Transverse colon (tissue), 4 donors: ENCODE data around the gene FARP1. TPM values are rescaled to one million over a fixed set of nuclear protein-coding genes. Genes with fewer than 3 reads are reported as not detected.

Source experiments
- DNase-seq: peaks from one replicate; pipeline ENCODE4 v3.0.0-alpha.2; 2019
- H3K27ac ChIP-seq, 4 donors: fragments of 200-600 bp; sonication (generic); 2 replicates each; pipeline ENCODE4 v1.5.1; 2016 to 2018; ENCODE audit warnings: inconsistent platforms in 4 of 4
- H3K27me3 ChIP-seq: fragments of 200-600 bp; sonication (generic); 2 replicates; pipeline ENCODE4 v1.5.1; 2017; ENCODE audit warnings: inconsistent platforms
- H3K36me3 ChIP-seq, 4 donors: fragments of 200-600 bp; sonication (generic); 2 replicates each; pipeline ENCODE4 v1.5.1; 2017 to 2019; ENCODE audit warnings: inconsistent platforms in 4 of 4
- H3K4me1 ChIP-seq, 4 donors: fragments of 200-600 bp; sonication (generic); 2 replicates each; pipeline ENCODE4 v1.5.1; 2017 to 2020; ENCODE audit warnings: inconsistent platforms in 4 of 4
- H3K4me3 ChIP-seq, 4 donors: fragments of 200-600 bp; sonication (generic); 1 replicate in 1 of 4; 2 replicates in 3 of 4; pipeline versions ENCODE4 v1.5.1 to v1.6.1; 2017 to 2019; ENCODE audit warnings: inconsistent platforms in 4 of 4
- H3K9me3 ChIP-seq, 2 donors: fragments of 200-600 bp; sonication (generic); 2 replicates each; pipeline ENCODE4 v1.5.1; 2017 to 2019; ENCODE audit warnings: inconsistent platforms in 2 of 2
- EP300 ChIP-seq: sonication (generic); formaldehyde crosslinking; IDR thresholded peaks from one replicate; pipeline ENCODE4 v1.6.1; 2017; ENCODE audit warnings: antibody characterized with exemption, low read depth
- POLR2A ChIP-seq: fragments of 450-650 bp; IDR thresholded peaks from one replicate; pipeline ENCODE4 v1.6.1; 2016; ENCODE audit warnings: antibody characterized with exemption, mild to moderate bottlenecking, moderate library complexity
- POLR2AphosphoS5 ChIP-seq, 3 donors: sonication (generic); formaldehyde crosslinking; IDR thresholded peaks; one replicate each; pipeline ENCODE4 v1.6.1; 2016; ENCODE audit warnings: antibody characterized with exemption in 3 of 3
- WGBS, 2 donors: methylation state at CpG; one replicate each; pipeline ENCODE4 v1.1.5; 2018; ENCODE audit warnings: low coverage in 1 of 2; 5-methylcytosine and 5-hydroxymethylcytosine counted together
- in situ Hi-C, 4 donors: fragments of 200-750 bp; cut with MboI; loops; one replicate each; pipeline versions ENCODE4 v1.15.0 to v1.15.1; 2017; ENCODE audit warnings: low sequenced_read_pairs in 3 of 4, low pct_ligation_motif_present in 1 of 4, low pct_unique_long_range_greater_than_20kb in 1 of 4
- intact Hi-C: fragments of 100-400 bp; cut with DNase I; formaldehyde crosslinking; loops from one replicate; pipeline ENCODE4 v1.15.1; 2023; ENCODE audit warnings: low total_unique reads
- total RNA-seq, 4 donors: library from RNA; depleted of rRNA; stranded (reverse); fragments of >200 nt; gene quantifications; one replicate each; pipeline ENCODE4 v1.1.0, GENCODE V29; 2016
- TF ChIP-seq, protein P1 (sequence below), 5 experiments: fragments of 200-600 bp in 3 of 5; fragments of 450-650 bp in 2 of 5; sonication (generic) in 3 of 5; IDR thresholded peaks; 1 replicate in 2 of 5; 2 replicates in 3 of 5; pipeline ENCODE4 v1.5.1; 2016 to 2017; ENCODE audit warnings: antibody characterized with exemption in 5 of 5, inconsistent platforms in 3 of 5, mild to moderate bottlenecking in 2 of 5, moderate library complexity in 1 of 5

Gene FARP1
- total RNA-seq, 4 donors from 2014 or later: 32.8 to 41.8 (median 38.3) TPM

DNA sequence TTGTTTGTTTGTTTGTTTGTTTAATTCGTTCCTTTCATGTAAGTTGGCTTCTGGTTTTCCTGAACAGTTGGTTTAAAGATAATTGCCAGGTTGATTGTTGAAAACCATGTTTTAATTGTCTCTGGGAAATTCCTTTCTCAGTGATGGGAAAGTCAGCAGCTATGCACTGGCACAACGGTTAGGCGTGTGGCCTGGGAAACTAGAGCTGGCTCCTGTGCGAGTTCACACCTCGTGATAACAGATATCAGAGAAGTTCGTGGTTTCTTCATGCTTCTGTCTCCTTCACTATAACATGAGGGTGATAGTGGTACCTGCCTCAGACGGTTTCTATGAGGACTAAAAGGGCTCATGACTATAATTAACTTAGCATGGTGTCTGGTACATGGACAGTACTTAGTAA lies 280.5 kb downstream of the FARP1 start:
- in situ Hi-C loops: loop anchor here in 3 of 4 donors (25.0 kb wide), 2 partner anchors 286 to 561 kb away; partner anchors contain the start of gene FARP1 (in 2 of the 3)

DNA sequence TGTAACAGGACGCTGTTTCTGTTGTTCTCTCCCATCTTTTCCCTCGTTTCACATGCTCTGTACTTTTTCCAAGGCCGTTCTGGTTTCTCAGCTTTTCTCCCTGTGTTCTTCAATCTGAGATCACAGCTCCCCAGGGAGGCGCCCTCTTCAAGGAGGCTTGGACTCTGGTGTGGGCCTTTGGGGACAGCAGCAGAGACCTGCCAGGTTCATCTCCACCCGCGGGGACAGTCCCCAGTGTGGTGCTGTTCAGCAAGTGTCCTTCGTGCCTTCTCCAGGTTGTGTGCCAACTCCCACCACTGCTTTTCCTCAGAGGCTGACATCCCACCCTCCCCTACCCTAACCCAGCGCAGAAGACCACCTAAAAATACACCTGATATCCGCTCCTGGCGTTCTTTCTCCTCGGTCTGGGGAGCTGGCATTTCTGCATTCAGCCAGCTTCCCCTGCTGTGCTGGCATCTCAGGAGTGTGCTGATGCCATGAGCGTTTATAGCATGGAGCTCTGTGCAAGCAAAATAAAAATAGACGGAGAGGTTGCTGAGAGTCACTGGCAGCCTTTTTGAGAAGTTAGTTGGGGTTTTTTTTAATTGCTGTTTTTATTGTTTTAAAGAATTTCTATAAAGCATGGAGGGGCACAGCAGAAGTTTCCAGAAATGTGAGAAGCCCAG lies 284.6 kb downstream of the FARP1 start:
- in situ Hi-C loops: loop anchor here in 2 of 4 donors (25.0 kb wide), 2 partner anchors 410 to 565 kb away; no protein-coding TSS in a partner anchor
- intact Hi-C loops: no loop called here
- DNase-seq: no peak
- Histone ChIP-seq H3K9me3 (no peaks in the 10 kb centered on the region), H3K27me3 (no peaks in the 10 kb centered on the region), H3K36me3 (peaks cover 0 to 6% (median 0%) of the 10 kb centered on the region in 4 donors), H3K4me1 (peaks cover 0 to 4% (median 0%) of the 10 kb centered on the region in 4 donors), H3K27ac (no peak overlapping the region), H3K4me3 (no peak overlapping the region)
- 81 to 82% methylated on average over 7 to 13 of the region's 13 CpGs for WGBS, 2 donors
- TF ChIP-seq, protein P1, sequence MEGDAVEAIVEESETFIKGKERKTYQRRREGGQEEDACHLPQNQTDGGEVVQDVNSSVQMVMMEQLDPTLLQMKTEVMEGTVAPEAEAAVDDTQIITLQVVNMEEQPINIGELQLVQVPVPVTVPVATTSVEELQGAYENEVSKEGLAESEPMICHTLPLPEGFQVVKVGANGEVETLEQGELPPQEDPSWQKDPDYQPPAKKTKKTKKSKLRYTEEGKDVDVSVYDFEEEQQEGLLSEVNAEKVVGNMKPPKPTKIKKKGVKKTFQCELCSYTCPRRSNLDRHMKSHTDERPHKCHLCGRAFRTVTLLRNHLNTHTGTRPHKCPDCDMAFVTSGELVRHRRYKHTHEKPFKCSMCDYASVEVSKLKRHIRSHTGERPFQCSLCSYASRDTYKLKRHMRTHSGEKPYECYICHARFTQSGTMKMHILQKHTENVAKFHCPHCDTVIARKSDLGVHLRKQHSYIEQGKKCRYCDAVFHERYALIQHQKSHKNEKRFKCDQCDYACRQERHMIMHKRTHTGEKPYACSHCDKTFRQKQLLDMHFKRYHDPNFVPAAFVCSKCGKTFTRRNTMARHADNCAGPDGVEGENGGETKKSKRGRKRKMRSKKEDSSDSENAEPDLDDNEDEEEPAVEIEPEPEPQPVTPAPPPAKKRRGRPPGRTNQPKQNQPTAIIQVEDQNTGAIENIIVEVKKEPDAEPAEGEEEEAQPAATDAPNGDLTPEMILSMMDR (IDR thresholded peaks at IDR 0.05): no peak
- TF ChIP-seq POLR2A (no peak), EP300 (no peak), POLR2AphosphoS5 (IDR thresholded peaks at IDR 0.05) (no peak)

More for the DNA sequence above, 280.5 kb downstream of the FARP1 start:
- no peak overlapping the region for H3K27ac ChIP-seq
- no peaks in the 10 kb centered on the region for H3K27me3 ChIP-seq
- peaks cover 0 to 6% (median 0%) of the 10 kb centered on the region in 4 donors for H3K36me3 ChIP-seq
- intact Hi-C loops: loop anchor here (5.0 kb wide), 1 partner anchor 886 kb away; no protein-coding TSS in a partner anchor
- DNase-seq: no peak
- H3K4me1 ChIP-seq: no peaks in the 10 kb centered on the region
- no peak overlapping the region for H3K4me3 ChIP-seq
- 60 to 84% methylated on average over 1 to 7 of the region's 7 CpGs for WGBS, 2 donors
- TF ChIP-seq POLR2AphosphoS5 (IDR thresholded peaks at IDR 0.05): no peak
- TF ChIP-seq, protein P1 (IDR thresholded peaks at IDR 0.05): no peak
- TF ChIP-seq EP300: no peak
- no peak for TF ChIP-seq POLR2A
- no peaks in the 10 kb centered on the region for H3K9me3 ChIP-seq

DNA sequence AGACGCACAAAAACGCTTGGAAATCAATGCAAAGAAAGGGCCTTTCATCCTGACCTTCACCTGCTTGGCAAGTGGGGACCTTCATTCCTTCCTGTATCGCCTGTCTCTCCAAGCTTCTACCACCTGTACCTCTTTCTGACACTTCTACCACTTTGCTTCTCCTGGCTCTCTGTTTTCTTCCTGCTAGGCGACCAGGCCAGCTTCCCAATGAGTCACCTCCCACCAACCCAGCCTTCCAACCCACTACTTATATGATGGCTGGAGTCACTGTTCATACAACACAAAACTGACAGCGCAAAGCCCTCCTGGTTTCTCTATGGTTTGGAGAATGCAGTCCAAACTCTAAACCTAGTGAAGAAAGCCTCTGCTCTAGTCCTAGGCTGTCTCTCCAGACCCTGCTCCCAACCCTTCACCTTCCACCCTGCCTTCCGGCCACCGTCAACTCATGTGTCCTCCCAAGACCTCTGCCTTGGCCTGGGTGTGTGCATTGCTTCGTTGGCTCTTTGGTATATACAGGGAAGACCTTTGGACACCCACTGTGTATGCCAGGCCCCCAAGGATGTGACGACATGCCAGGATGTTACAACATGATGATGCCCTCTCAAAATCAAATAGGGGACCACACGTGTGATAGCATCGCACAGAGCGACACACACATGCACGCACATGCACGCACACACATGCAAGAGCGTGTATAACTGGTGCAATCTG lies 285.5 kb downstream of the FARP1 start:
- intact Hi-C loops: no loop called here
- Histone ChIP-seq H3K36me3 (peaks cover 0 to 6% (median 0%) of the 10 kb centered on the region in 4 donors), H3K4me3 (no peak overlapping the region), H3K9me3 (no peaks in the 10 kb centered on the region), H3K27me3 (no peaks in the 10 kb centered on the region), H3K27ac (no peak overlapping the region), H3K4me1 (peaks cover 0 to 4% (median 0%) of the 10 kb centered on the region in 4 donors)
- DNase-seq: no peak
- in situ Hi-C loops: loop anchor here in 2 of 4 donors (25.0 kb wide), 2 partner anchors 409 to 566 kb away; no protein-coding TSS in a partner anchor
- TF ChIP-seq, protein P1 (IDR thresholded peaks at IDR 0.05): no peak
- TF ChIP-seq POLR2AphosphoS5 (IDR thresholded peaks at IDR 0.05) (no peak), EP300 (no peak), POLR2A (no peak)
- WGBS, 2 donors: 87 to 100% methylated on average over 3 to 15 of the region's 15 CpGs

DNA sequence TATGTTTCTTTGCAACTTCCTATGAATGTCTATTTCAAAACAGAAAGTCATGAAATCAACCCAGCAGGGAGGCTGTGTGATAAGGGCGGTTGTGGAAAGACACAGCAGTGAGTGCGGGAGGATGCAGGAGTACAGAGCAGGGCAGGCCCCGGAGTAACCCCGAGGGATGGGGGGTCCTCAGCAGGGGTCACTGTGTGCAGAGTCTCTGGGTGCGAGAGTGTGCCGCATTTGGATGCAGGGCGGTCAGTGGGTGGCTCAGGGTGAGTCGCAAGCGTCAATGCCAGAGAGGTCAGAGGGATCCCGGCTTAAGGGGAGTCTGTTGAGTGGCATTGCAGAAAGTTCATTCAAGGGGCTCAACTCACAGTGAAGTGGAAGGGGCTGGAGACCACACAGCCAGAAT lies 286.2 kb downstream of the FARP1 start:
- H3K27ac ChIP-seq: no peak overlapping the region
- no peak overlapping the region for H3K4me3 ChIP-seq
- peaks cover 0 to 6% (median 0%) of the 10 kb centered on the region in 4 donors for H3K36me3 ChIP-seq
- no peaks in the 10 kb centered on the region for H3K9me3 ChIP-seq
- intact Hi-C loops: no loop called here
- no peak for DNase-seq
- no peaks in the 10 kb centered on the region for H3K27me3 ChIP-seq
- H3K4me1 ChIP-seq: peaks cover 0 to 4% (median 0%) of the 10 kb centered on the region in 4 donors
- WGBS, 2 donors: 86% methylated on average over 1 to 10 of the region's 10 CpGs
- in situ Hi-C loops: loop anchor here in 2 of 4 donors (25.0 kb wide), 2 partner anchors 408 to 567 kb away; no protein-coding TSS in a partner anchor
- TF ChIP-seq POLR2A: no peak
- TF ChIP-seq EP300: no peak
